Gastrocnemius medialis (tissue), 4 donors: ENCODE measurements around the gene KRTAP13-3. TPM values are rescaled to one million over a fixed set of nuclear protein-coding genes. Genes with fewer than 3 reads are reported as not detected.

Experiments
- ATAC-seq, 2 donors: fragments of 150-250 bp; one replicate each; pipeline ENCODE4 v1.9.1; 2016
- DNase-seq, 2 donors: peaks; one replicate each; pipeline ENCODE4 v3.0.0-alpha.2; 2019
- H3K27ac ChIP-seq, 4 donors: fragments of 200-600 bp; sonication (generic); 1 replicate in 1 of 4; 2 replicates in 3 of 4; pipeline ENCODE4 v1.5.1; 2016 to 2018; ENCODE audit warnings: mild to moderate bottlenecking in 2 of 4, moderate library complexity in 1 of 4
- H3K27me3 ChIP-seq, 3 donors: fragments of 200-600 bp; sonication (generic) in 2 of 3; 1 replicate in 1 of 3; 2 replicates in 2 of 3; pipeline versions ENCODE4 v1.5.1 to v1.6.0; 2016 to 2019; ENCODE audit warnings: mild to moderate bottlenecking in 1 of 3, moderate library complexity in 1 of 3
- H3K36me3 ChIP-seq, 2 donors: fragments of 200-600 bp; sonication (generic) in 1 of 2; one replicate each; pipeline ENCODE4 v1.5.1; 2017 to 2018
- H3K4me1 ChIP-seq, 2 donors: fragments of 200-600 bp; sonication (generic) in 1 of 2; one replicate each; pipeline ENCODE4 v1.5.1; 2016 to 2017; ENCODE audit warnings: mild to moderate bottlenecking in 2 of 2
- H3K4me3 ChIP-seq, 4 donors: fragments of 200-600 bp; sonication (generic) in 3 of 4; 1 replicate in 1 of 4; 2 replicates in 3 of 4; pipeline ENCODE4 v1.5.1; 2016 to 2019; ENCODE audit warnings: mild to moderate bottlenecking in 2 of 4
- H3K9me3 ChIP-seq, 3 donors: fragments of 200-600 bp; sonication (generic) in 2 of 3; 1 replicate in 1 of 3; 2 replicates in 2 of 3; pipeline ENCODE4 v1.5.1; 2016 to 2019
- CTCF ChIP-seq, 5 experiments: fragments of 450-650 bp in 3 of 5; fragments of 200-600 bp in 2 of 5; sonication (generic) in 2 of 5; IDR thresholded peaks in 4 of 5; conservative IDR thresholded peaks in 1 of 5; 1 replicate in 4 of 5; 2 replicates in 1 of 5; pipeline ENCODE4 v1.5.1; 2016 to 2019; ENCODE audit warnings: antibody characterized with exemption in 5 of 5, mild to moderate bottlenecking in 3 of 5, moderate library complexity in 3 of 5
- POLR2A ChIP-seq, 2 donors: fragments of 450-650 bp; IDR thresholded peaks; one replicate each; pipeline ENCODE4 v1.6.1; 2017; ENCODE audit warnings: antibody characterized with exemption in 2 of 2, mild to moderate bottlenecking in 2 of 2, moderate library complexity in 2 of 2
- in situ Hi-C, 4 donors: fragments of 200-750 bp; cut with MboI; loops; one replicate each; pipeline versions ENCODE4 v1.15.0 to v1.8.0; 2017; ENCODE audit warnings: low sequenced_read_pairs in 4 of 4
- intact Hi-C: fragments of 100-400 bp; cut with DNase I; formaldehyde crosslinking; loops from one replicate; pipeline ENCODE4 v1.15.1; 2023; ENCODE audit warnings: low total_unique reads
- total RNA-seq, 4 donors: library from RNA; depleted of rRNA; stranded (reverse); fragments of >200 nt; gene quantifications; one replicate each; pipeline versions ENCODE4 v1.1.0 to v1.2.3, GENCODE V29; 2016

Gene KRTAP13-3
- total RNA-seq, 4 donors from 2014 or later, result not detected

- DNase-seq, result no peak
- TF ChIP-seq CTCF (IDR thresholded peaks at IDR 0.05 in 4 of 5, conservative IDR thresholded peaks at IDR 0.05 in 1 of 5) (no peak), POLR2A (IDR thresholded peaks at IDR 0.05) (no peak)
- ATAC-seq, result no peak
- Histone ChIP-seq H3K4me3 (no peak overlapping the region), H3K9me3 (no peaks in the 10 kb centered on the region), H3K27ac (no peak overlapping the region), H3K27me3 (no peaks in the 10 kb centered on the region), H3K4me1 (no peaks in the 10 kb centered on the region), H3K36me3 (no peaks in the 10 kb centered on the region)
- intact Hi-C loops, result no loop called here
- in situ Hi-C loops, result no loop called here
These were observed 11.4 kb upstream of the KRTAP13-3 start for GRCh38 chr21:30437010-30437565.

- intact Hi-C loops (no loop called here), in situ Hi-C loops (no loop called here)
- H3K36me3 ChIP-seq, result no peaks in the 10 kb centered on the region
- TF ChIP-seq CTCF (IDR thresholded peaks at IDR 0.05 in 4 of 5, conservative IDR thresholded peaks at IDR 0.05 in 1 of 5) (peak in 1 of 5 experiments; percentile 21), POLR2A (IDR thresholded peaks at IDR 0.05) (no peak)
- no peaks in the 10 kb centered on the region for H3K27me3 ChIP-seq
- DNase-seq, result no peak
- no peak overlapping the region for H3K27ac ChIP-seq
- ATAC-seq, result no peak
- H3K4me1 ChIP-seq, result no peaks in the 10 kb centered on the region
- H3K9me3 ChIP-seq, result no peaks in the 10 kb centered on the region
- H3K4me3 ChIP-seq, result no peak overlapping the region
These were observed 8.4 kb upstream of the KRTAP13-3 start for GRCh38 chr21:30434033-30434631.

- DNase-seq (no peak), ATAC-seq (no peak)
- H3K27me3 ChIP-seq, result no peaks in the 10 kb centered on the region
- H3K4me3 ChIP-seq, result no peak within 1 kb of the TSS
- no peaks in the 10 kb centered on the region for H3K36me3 ChIP-seq
- H3K4me1 ChIP-seq, result no peaks in the 10 kb centered on the region
- no peak within 1 kb of the TSS for H3K27ac ChIP-seq
- in situ Hi-C loops (no loop called here), intact Hi-C loops (no loop called here)
- TF ChIP-seq POLR2A (IDR thresholded peaks at IDR 0.05) (no peak), CTCF (IDR thresholded peaks at IDR 0.05 in 4 of 5, conservative IDR thresholded peaks at IDR 0.05 in 1 of 5) (no peak)
- H3K9me3 ChIP-seq, result no peaks in the 10 kb centered on the region
These were observed 4.5 kb upstream of the KRTAP13-3 start, which contains the start of gene KRTAP13-4 for GRCh38 chr21:30430170-30430655. TSS of gene KRTAP13-4 (plus strand) at chr21:30430220. CDS start at chr21:30430276, 56 bp downstream.

- H3K9me3 ChIP-seq, result no peaks in the 10 kb centered on the region
- H3K27me3 ChIP-seq, result no peaks in the 10 kb centered on the region
- in situ Hi-C loops, result no loop called here
- H3K27ac ChIP-seq, result no peak overlapping the region
- no peak for DNase-seq
- no peaks in the 10 kb centered on the region for H3K36me3 ChIP-seq
- TF ChIP-seq POLR2A (IDR thresholded peaks at IDR 0.05) (no peak), CTCF (IDR thresholded peaks at IDR 0.05 in 4 of 5, conservative IDR thresholded peaks at IDR 0.05 in 1 of 5) (no peak)
- no peaks in the 10 kb centered on the region for H3K4me1 ChIP-seq
- H3K4me3 ChIP-seq, result no peak overlapping the region
- no peak for ATAC-seq
- intact Hi-C loops, result no loop called here
These were observed 1.0 kb upstream of the KRTAP13-3 start for GRCh38 chr21:30426731-30427130.
